ENCODE measurements around the gene KLHDC8A.

The KLHDC8A gene

DNA sequence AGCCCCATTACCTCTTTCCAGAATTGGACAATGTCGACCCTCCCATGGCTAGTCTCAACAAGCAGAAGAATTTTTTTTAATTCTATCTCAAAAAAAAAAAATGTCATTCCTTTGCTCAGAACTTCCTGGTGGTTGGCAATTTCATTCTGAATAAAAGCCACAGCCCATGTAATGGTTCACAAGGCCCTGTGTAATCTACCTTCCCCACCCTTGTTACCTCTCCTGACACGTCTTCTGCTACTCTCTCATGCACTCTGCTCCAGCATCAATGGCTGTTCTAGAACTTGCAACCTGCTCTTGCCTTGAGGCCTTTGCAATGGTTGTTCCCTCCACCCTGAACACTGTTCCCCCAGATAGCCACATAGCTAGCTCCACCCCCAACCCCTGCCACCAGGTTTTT is 60.6 kb downstream of the KLHDC8A start:
- no peak for DNase-seq (ENCODE audit: low spot score)

DNA sequence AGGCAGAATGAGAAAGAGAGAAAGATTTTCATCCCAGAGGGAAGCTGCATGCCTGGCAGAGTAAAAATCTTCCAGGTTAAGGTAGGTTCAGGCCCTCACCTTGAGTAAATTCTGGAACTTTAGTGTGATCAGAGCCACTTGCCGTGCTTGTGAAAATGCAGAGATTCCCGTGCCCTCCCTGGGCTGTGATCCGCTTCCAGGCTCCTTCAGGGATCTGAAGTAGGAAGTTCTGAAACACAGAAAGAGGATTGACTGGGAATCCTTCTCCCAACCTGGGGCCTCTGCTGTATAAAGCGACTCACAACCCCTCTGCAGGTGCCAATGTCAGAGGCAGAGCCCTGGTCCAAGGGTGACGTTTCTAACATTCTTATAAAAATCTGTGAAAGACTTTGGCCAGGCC is 61.8 kb downstream of the KLHDC8A start:
- no peak for DNase-seq (ENCODE audit: low spot score)

DNA sequence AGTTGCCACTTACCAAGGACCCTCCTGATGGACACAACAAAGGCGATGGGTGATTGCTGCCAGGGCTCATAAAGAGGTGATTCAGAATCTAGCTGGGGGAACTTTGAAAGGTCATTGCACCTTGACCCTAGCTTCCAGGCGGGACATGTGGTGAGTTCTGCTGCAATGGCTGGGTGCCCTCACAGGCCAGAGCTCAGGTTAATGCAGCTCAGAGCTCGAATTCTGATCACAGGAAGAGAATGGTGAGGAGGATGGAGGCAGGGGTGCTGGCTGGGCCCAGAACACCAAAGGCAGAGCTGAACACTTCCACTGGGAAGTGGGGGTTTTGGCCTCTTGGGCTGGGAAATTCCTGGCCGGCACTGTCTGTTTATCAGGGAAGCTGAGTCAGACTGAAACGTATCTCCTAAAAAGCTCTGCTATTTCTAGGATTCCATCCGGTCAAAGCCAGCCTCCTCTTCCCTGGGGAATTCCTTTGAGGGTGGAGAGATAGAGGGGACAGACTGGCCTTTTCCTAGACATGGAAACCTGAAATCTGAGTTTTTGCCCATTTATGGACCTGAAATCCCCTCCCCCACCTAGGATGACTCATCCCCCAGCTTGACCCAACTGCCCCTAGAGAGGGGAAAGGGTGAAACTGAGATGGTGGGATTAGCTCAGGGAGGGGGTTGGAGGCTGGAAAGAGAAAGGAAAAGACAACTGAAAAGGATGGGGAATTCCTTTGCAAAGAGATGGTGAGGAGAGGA is 62.4 kb downstream of the KLHDC8A start:
- DNase-seq (ENCODE audit: low spot score) = no peak

DNA sequence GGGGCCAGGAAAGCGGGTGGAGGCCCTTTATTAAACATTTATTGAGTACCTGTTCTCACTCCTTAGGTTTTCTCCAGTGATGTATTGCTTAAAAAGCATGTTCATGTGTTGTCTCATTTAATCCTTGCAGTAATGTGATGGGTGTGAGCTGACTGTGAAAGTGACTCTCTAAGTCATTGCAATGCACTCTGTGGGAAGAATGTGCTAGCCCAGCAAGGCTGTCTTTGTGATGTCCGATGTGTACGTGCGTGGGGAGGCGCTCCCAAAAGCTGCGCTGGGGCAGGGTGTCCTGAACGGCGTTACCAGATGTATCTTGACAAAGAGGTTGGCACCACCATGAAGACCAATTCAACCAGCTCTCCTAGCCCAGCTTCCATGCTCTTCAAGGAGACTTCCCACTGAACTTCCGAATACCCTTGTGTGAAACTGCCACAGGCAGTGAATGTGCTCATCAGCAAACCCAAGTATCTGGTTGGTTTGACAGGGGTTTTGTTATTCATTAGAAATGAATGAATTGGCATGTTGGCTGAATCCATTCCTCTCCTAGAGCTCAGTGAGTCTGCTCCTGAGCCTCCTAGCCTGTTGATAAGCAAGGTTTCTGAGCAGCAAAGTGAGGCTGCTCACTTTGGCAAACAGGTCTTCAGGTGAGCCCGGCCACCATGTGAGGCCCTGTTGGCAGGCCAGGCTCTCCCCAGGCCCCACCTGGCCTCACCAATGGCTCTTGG is 63.2 kb downstream of the KLHDC8A start:
- no peak for DNase-seq (ENCODE audit: low spot score)

DNA sequence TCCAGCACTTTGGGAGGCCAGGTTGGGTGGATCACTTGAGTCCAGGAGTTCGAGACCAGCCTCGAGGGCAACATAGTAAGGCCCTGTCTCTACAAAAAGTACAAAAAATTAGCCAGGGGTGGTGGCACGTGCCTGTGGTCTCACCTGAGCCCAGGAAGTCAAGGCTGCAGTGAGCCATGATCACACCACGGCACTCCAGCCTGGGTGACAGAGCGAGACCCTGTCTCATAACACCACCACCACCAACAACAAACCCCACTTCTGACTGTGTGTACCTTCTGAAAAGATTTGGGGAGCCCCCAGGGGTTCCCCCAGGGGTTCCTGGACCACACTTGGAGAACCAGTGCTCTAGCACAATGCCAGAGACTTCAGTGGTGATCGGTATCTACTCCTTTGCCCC is 65.1 kb downstream of the KLHDC8A start:
- no peak for DNase-seq (ENCODE audit: low spot score)

DNA sequence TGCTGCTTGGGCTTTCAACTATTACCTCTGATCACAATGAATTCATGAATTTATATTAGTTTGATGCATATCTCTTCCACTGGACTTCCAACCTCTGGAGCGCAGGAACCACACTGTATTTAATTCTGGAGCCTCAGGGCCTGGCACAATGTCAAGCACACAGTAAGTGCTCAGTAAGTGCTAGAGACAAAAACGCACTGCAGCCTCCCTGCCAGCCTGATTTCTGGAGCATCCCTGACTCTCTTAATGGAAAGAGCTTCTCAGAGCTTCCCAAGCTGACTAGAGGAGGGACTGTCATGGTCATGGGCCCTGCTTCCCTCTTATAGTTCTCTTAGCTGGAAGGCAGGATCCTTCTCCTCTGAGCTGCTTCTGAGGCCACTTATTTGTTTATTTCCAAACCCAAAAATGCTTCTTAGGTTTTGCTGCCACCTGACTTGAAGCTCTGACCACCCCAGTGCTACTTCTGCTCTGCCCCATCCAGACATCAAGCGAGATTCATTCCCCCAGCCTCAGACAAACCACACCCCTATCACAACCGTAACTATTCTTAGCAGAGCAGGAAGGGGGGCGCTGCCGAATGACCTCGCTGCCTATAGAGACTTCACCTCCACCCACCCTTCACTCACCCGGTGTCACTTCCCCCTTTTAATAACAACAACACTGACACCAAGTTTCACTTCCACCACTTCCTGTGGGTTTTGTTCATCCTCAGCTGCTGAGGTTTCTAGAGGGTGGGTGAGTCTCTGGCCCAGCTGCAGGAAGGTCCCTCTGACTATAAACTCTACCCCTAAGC is 68.8 kb downstream of the KLHDC8A start:
- DNase-seq (ENCODE audit: low spot score) = no peak

DNA sequence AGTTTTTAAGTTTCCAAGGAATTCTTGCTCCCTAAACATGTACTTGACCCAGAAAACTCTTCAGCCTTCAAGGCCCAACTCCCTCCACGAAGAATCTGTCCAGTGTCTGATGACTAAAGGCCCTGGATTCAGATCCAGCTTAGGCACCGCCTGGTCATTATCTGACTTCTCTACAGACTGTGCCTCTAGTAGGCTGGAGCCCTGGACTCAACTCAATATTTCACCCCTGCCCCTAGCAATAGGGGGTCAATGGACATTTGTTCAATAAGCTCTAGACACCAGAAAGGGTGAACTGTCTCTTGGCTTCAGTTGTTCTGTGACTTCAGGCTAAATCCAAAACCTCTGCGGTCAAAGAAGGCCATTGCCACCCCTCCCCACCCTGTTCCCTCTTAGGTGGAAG is 69.6 kb downstream of the KLHDC8A start:
- DNase-seq (ENCODE audit: low spot score) = no peak

DNA sequence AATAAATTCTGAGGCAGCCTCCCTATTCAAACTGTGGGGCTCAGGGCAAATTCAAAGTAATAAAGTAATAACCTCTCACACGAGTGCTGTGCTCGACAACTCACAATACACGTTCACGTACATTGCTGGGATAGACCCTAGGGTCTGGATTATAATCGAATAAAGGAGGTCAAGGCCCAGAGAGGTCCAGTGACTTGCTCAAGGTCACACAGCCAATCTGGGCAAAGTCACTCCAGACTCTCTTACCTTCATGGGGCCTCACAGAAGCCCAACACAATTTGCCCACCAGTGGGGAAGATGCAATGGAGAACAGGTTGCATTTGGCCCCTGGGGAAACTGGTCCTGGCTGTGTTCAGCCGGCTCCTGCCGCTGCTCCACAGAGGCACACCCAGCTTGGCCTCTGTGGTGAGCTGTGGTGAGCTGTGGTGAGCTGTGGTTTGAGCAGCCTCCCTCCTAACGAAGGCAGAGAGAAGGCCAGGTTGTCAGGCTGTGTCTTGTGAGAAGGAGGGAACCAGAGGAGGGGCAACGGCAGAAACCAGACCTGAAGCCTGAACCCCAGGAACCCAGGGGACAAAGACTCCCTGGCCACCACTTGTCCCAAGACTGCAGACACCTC is 70.3 kb downstream of the KLHDC8A start:
- no peak for DNase-seq (ENCODE audit: low spot score)

All from D341Med (cell line).